Measurements from ENCODE around the gene MAN1A1. TPM values are rescaled to one million over a fixed set of nuclear protein-coding genes. Genes with fewer than 3 reads are reported as not detected.
"Not testable (repeated sequence)": the region's sequence is repeated elsewhere in the genome, so short reads cannot be mapped to it uniquely, and the experiment has no call there.

Gene MAN1A1
- total and polyA plus RNA-seq, 2 donors = 14.7 to 23.6 TPM

GRCh38 chr6:119294984-119295383, 54.6 kb downstream of the MAN1A1 start:
- Histone ChIP-seq H3K4me1 (ENCODE audit: control insufficient read depth in 2 of 2, insufficient read depth in 2 of 2, low read length in 2 of 2) (no peaks in the 10 kb centered on the region), H3K9me3 (ENCODE audit: control insufficient read depth in 2 of 2, insufficient read depth in 1 of 2, low read length in 1 of 2) (no peaks in the 10 kb centered on the region), H3K4me3 (ENCODE audit: low read length in 2 of 2) (no peak overlapping the region), H3K36me3 (ENCODE audit: control insufficient read depth in 2 of 2, insufficient read depth in 2 of 2, low read length in 1 of 2) (no peaks in the 10 kb centered on the region), H3K27me3 (ENCODE audit: control insufficient read depth in 2 of 2, insufficient read depth in 1 of 2, low read length in 1 of 2) (no peaks in the 10 kb centered on the region), H3K27ac (ENCODE audit: low read depth in 1 of 2, low read length in 1 of 2) (no peak overlapping the region)
- 85% methylated on average over 4 of the region's 4 CpGs for WGBS
- DNase-seq (ENCODE audit: low read depth in 6 of 9, low spot score in 9 of 9) = no peak

GRCh38 chr6:119291060-119291459, 58.5 kb downstream of the MAN1A1 start:
- not testable (repeated sequence) for H3K4me3 ChIP-seq (ENCODE audit: low read length in 2 of 2); H3K4me1 ChIP-seq (ENCODE audit: control insufficient read depth in 2 of 2, insufficient read depth in 2 of 2, low read length in 2 of 2); H3K27me3 ChIP-seq (ENCODE audit: control insufficient read depth in 2 of 2, insufficient read depth in 1 of 2, low read length in 1 of 2); DNase-seq (ENCODE audit: low read depth in 6 of 9, low spot score in 9 of 9); H3K36me3 ChIP-seq (ENCODE audit: control insufficient read depth in 2 of 2, insufficient read depth in 2 of 2, low read length in 1 of 2); H3K27ac ChIP-seq (ENCODE audit: low read depth in 1 of 2, low read length in 1 of 2); H3K9me3 ChIP-seq (ENCODE audit: control insufficient read depth in 2 of 2, insufficient read depth in 1 of 2, low read length in 1 of 2)
- WGBS = over 99% methylated on average over 3 of the region's 3 CpGs

- Histone ChIP-seq H3K27me3 (ENCODE audit: control insufficient read depth in 2 of 2, insufficient read depth in 1 of 2, low read length in 1 of 2) (no peaks in the 10 kb centered on the region), H3K27ac (ENCODE audit: low read depth in 1 of 2, low read length in 1 of 2) (no peak overlapping the region)
- DNase-seq (ENCODE audit: low read depth in 6 of 9, low spot score in 9 of 9) = no peak
Observed at GRCh38 chr6:119290306-119290705, 59.3 kb downstream of the MAN1A1 start.

GRCh38 chr6:119289651-119290050, 59.9 kb downstream of the MAN1A1 start:
- no peak overlapping the region for H3K4me3 ChIP-seq (ENCODE audit: low read length in 2 of 2)
- H3K4me1 ChIP-seq (ENCODE audit: control insufficient read depth in 2 of 2, insufficient read depth in 2 of 2, low read length in 2 of 2) = no peaks in the 10 kb centered on the region
- 96% methylated on average over 3 of the region's 3 CpGs for WGBS
- DNase-seq (ENCODE audit: low read depth in 6 of 9, low spot score in 9 of 9) = no peak
- no peaks in the 10 kb centered on the region for H3K36me3 ChIP-seq (ENCODE audit: control insufficient read depth in 2 of 2, insufficient read depth in 2 of 2, low read length in 1 of 2)
- no peaks in the 10 kb centered on the region for H3K9me3 ChIP-seq (ENCODE audit: control insufficient read depth in 2 of 2, insufficient read depth in 1 of 2, low read length in 1 of 2)
- no peaks in the 10 kb centered on the region for H3K27me3 ChIP-seq (ENCODE audit: control insufficient read depth in 2 of 2, insufficient read depth in 1 of 2, low read length in 1 of 2)
- no peak overlapping the region for H3K27ac ChIP-seq (ENCODE audit: low read depth in 1 of 2, low read length in 1 of 2)

More at GRCh38 chr6:119290306-119290705, 59.3 kb downstream of the MAN1A1 start:
- Histone ChIP-seq H3K4me3 (ENCODE audit: low read length in 2 of 2) (no peak overlapping the region), H3K4me1 (ENCODE audit: control insufficient read depth in 2 of 2, insufficient read depth in 2 of 2, low read length in 2 of 2) (no peaks in the 10 kb centered on the region), H3K36me3 (ENCODE audit: control insufficient read depth in 2 of 2, insufficient read depth in 2 of 2, low read length in 1 of 2) (no peaks in the 10 kb centered on the region), H3K9me3 (ENCODE audit: control insufficient read depth in 2 of 2, insufficient read depth in 1 of 2, low read length in 1 of 2) (no peaks in the 10 kb centered on the region)
- WGBS = 50% methylated on average over 2 of the region's 2 CpGs

- no peak overlapping the region for H3K4me3 ChIP-seq (ENCODE audit: low read length in 2 of 2)
- H3K36me3 ChIP-seq (ENCODE audit: control insufficient read depth in 2 of 2, insufficient read depth in 2 of 2, low read length in 1 of 2) = no peaks in the 10 kb centered on the region
- WGBS = 98% methylated on average over 3 of the region's 3 CpGs
- no peaks in the 10 kb centered on the region for H3K27me3 ChIP-seq (ENCODE audit: control insufficient read depth in 2 of 2, insufficient read depth in 1 of 2, low read length in 1 of 2)
- H3K9me3 ChIP-seq (ENCODE audit: control insufficient read depth in 2 of 2, insufficient read depth in 1 of 2, low read length in 1 of 2) = no peaks in the 10 kb centered on the region
- H3K4me1 ChIP-seq (ENCODE audit: control insufficient read depth in 2 of 2, insufficient read depth in 2 of 2, low read length in 2 of 2) = no peaks in the 10 kb centered on the region
- H3K27ac ChIP-seq (ENCODE audit: low read depth in 1 of 2, low read length in 1 of 2) = no peak overlapping the region
- DNase-seq (ENCODE audit: low read depth in 6 of 9, low spot score in 9 of 9) = no peak
Observed at GRCh38 chr6:119285908-119286625, 63.5 kb downstream of the MAN1A1 start.

- peak in 2 of 9 donors; percentile 4 to 32 for DNase-seq (ENCODE audit: low read depth in 6 of 9, low spot score in 9 of 9)
- Histone ChIP-seq H3K36me3 (ENCODE audit: control insufficient read depth in 2 of 2, insufficient read depth in 2 of 2, low read length in 1 of 2) (no peaks in the 10 kb centered on the region), H3K9me3 (ENCODE audit: control insufficient read depth in 2 of 2, insufficient read depth in 1 of 2, low read length in 1 of 2) (no peaks in the 10 kb centered on the region), H3K27me3 (ENCODE audit: control insufficient read depth in 2 of 2, insufficient read depth in 1 of 2, low read length in 1 of 2) (no peaks in the 10 kb centered on the region), H3K4me1 (ENCODE audit: control insufficient read depth in 2 of 2, insufficient read depth in 2 of 2, low read length in 2 of 2) (no peaks in the 10 kb centered on the region), H3K27ac (ENCODE audit: low read depth in 1 of 2, low read length in 1 of 2) (no peak overlapping the region), H3K4me3 (ENCODE audit: low read length in 2 of 2) (no peak overlapping the region)
- 74% methylated on average over 4 of the region's 4 CpGs for WGBS
Observed at GRCh38 chr6:119284861-119285521, 64.6 kb downstream of the MAN1A1 start.

GRCh38 chr6:119283979-119284545, 65.5 kb downstream of the MAN1A1 start:
- Histone ChIP-seq H3K9me3 (ENCODE audit: control insufficient read depth in 2 of 2, insufficient read depth in 1 of 2, low read length in 1 of 2) (no peaks in the 10 kb centered on the region), H3K4me1 (ENCODE audit: control insufficient read depth in 2 of 2, insufficient read depth in 2 of 2, low read length in 2 of 2) (no peaks in the 10 kb centered on the region), H3K27me3 (ENCODE audit: control insufficient read depth in 2 of 2, insufficient read depth in 1 of 2, low read length in 1 of 2) (no peaks in the 10 kb centered on the region), H3K27ac (ENCODE audit: low read depth in 1 of 2, low read length in 1 of 2) (no peak overlapping the region), H3K4me3 (ENCODE audit: low read length in 2 of 2) (no peak overlapping the region), H3K36me3 (ENCODE audit: control insufficient read depth in 2 of 2, insufficient read depth in 2 of 2, low read length in 1 of 2) (no peaks in the 10 kb centered on the region)
- no peak for DNase-seq (ENCODE audit: low read depth in 6 of 9, low spot score in 9 of 9)
- 95% methylated on average over 6 of the region's 6 CpGs for WGBS

- H3K36me3 ChIP-seq (ENCODE audit: control insufficient read depth in 2 of 2, insufficient read depth in 2 of 2, low read length in 1 of 2) = no peaks in the 10 kb centered on the region
- no peak overlapping the region for H3K4me3 ChIP-seq (ENCODE audit: low read length in 2 of 2)
- no peak overlapping the region for H3K27ac ChIP-seq (ENCODE audit: low read depth in 1 of 2, low read length in 1 of 2)
- 92% methylated on average over 3 of the region's 3 CpGs for WGBS
- no peaks in the 10 kb centered on the region for H3K4me1 ChIP-seq (ENCODE audit: control insufficient read depth in 2 of 2, insufficient read depth in 2 of 2, low read length in 2 of 2)
- H3K9me3 ChIP-seq (ENCODE audit: control insufficient read depth in 2 of 2, insufficient read depth in 1 of 2, low read length in 1 of 2) = no peaks in the 10 kb centered on the region
- DNase-seq (ENCODE audit: low read depth in 6 of 9, low spot score in 9 of 9) = no peak
- H3K27me3 ChIP-seq (ENCODE audit: control insufficient read depth in 2 of 2, insufficient read depth in 1 of 2, low read length in 1 of 2) = no peaks in the 10 kb centered on the region
Observed at GRCh38 chr6:119283214-119283613, 66.3 kb downstream of the MAN1A1 start.

- H3K27me3 ChIP-seq (ENCODE audit: control insufficient read depth in 2 of 2, insufficient read depth in 1 of 2, low read length in 1 of 2) = no peaks in the 10 kb centered on the region
- no peaks in the 10 kb centered on the region for H3K36me3 ChIP-seq (ENCODE audit: control insufficient read depth in 2 of 2, insufficient read depth in 2 of 2, low read length in 1 of 2)
- 97% methylated on average over 2 of the region's 2 CpGs for WGBS
- no peaks in the 10 kb centered on the region for H3K4me1 ChIP-seq (ENCODE audit: control insufficient read depth in 2 of 2, insufficient read depth in 2 of 2, low read length in 2 of 2)
- no peak overlapping the region for H3K27ac ChIP-seq (ENCODE audit: low read depth in 1 of 2, low read length in 1 of 2)
- DNase-seq (ENCODE audit: low read depth in 6 of 9, low spot score in 9 of 9) = no peak
- H3K4me3 ChIP-seq (ENCODE audit: low read length in 2 of 2) = no peak overlapping the region
- H3K9me3 ChIP-seq (ENCODE audit: control insufficient read depth in 2 of 2, insufficient read depth in 1 of 2, low read length in 1 of 2) = no peaks in the 10 kb centered on the region
Observed at GRCh38 chr6:119280668-119281067, 68.9 kb downstream of the MAN1A1 start.

Measured in thymus (tissue), 11 donors.